ENCODE measurements around the gene CACNA2D3.
A peak's percentile ranks its signal among the peaks of the same experiment; 100 is the strongest.

CACNA2D3 gene

GRCh38 chr3:54988302-54988837 lies 866.0 kb downstream of the CACNA2D3 start:
- no peak overlapping the region for H3K9ac ChIP-seq
- H2AFZ ChIP-seq, result no peak overlapping the region
- H3K36me3 ChIP-seq (ENCODE audit: control insufficient read depth, insufficient read depth, low read length), result no peaks in the 10 kb centered on the region
- H3K4me2 ChIP-seq (ENCODE audit: low read length), result peak overlapping the region; percentile 31
- H3K4me3 ChIP-seq (ENCODE audit: low read depth, low read length), result no peak overlapping the region
- H3K4me1 ChIP-seq, result peaks cover 20% of the 10 kb centered on the region
- peak overlapping the region; percentile 8 for H3K27ac ChIP-seq
- no peak for TF ChIP-seq CTCF (IDR thresholded peaks at IDR 0.05)
- H3K9me3 ChIP-seq (ENCODE audit: control insufficient read depth, low read length), result no peaks in the 10 kb centered on the region
- no peaks in the 10 kb centered on the region for H3K79me2 ChIP-seq
- H3K27me3 ChIP-seq (ENCODE audit: control insufficient read depth, insufficient read depth, low read length), result no peaks in the 10 kb centered on the region

GRCh38 chr3:54988838-54989630 lies 866.7 kb downstream of the CACNA2D3 start:
- no peak for TF ChIP-seq CTCF (IDR thresholded peaks at IDR 0.05)
- H3K9ac ChIP-seq, result no peak overlapping the region
- no peak overlapping the region for H2AFZ ChIP-seq
- no peak overlapping the region for H3K4me3 ChIP-seq (ENCODE audit: low read depth, low read length)
- peak overlapping the region; percentile 20 for H3K27ac ChIP-seq
- no peaks in the 10 kb centered on the region for H3K9me3 ChIP-seq (ENCODE audit: control insufficient read depth, low read length)
- peak overlapping the region; percentile 31 for H3K4me2 ChIP-seq (ENCODE audit: low read length)
- H3K27me3 ChIP-seq (ENCODE audit: control insufficient read depth, insufficient read depth, low read length), result no peaks in the 10 kb centered on the region
- peaks cover 20% of the 10 kb centered on the region for H3K4me1 ChIP-seq
- H3K36me3 ChIP-seq (ENCODE audit: control insufficient read depth, insufficient read depth, low read length), result no peaks in the 10 kb centered on the region
- no peaks in the 10 kb centered on the region for H3K79me2 ChIP-seq

GRCh38 chr3:54994111-54994513 lies 871.8 kb downstream of the CACNA2D3 start:
- H3K9me3 ChIP-seq (ENCODE audit: control insufficient read depth, low read length), result no peaks in the 10 kb centered on the region
- H3K4me2 ChIP-seq (ENCODE audit: low read length), result no peak overlapping the region
- H3K4me1 ChIP-seq, result peaks cover 9% of the 10 kb centered on the region
- TF ChIP-seq CTCF (IDR thresholded peaks at IDR 0.05), result no peak
- no peak overlapping the region for H3K27ac ChIP-seq
- H3K9ac ChIP-seq, result no peak overlapping the region
- no peak overlapping the region for H2AFZ ChIP-seq
- no peaks in the 10 kb centered on the region for H3K27me3 ChIP-seq (ENCODE audit: control insufficient read depth, insufficient read depth, low read length)
- H3K36me3 ChIP-seq (ENCODE audit: control insufficient read depth, insufficient read depth, low read length), result no peaks in the 10 kb centered on the region
- no peak overlapping the region for H3K4me3 ChIP-seq (ENCODE audit: low read depth, low read length)
- no peaks in the 10 kb centered on the region for H3K79me2 ChIP-seq

- no peak overlapping the region for H3K4me3 ChIP-seq (ENCODE audit: low read depth, low read length)
- H3K36me3 ChIP-seq (ENCODE audit: control insufficient read depth, insufficient read depth, low read length), result no peaks in the 10 kb centered on the region
- H3K27me3 ChIP-seq (ENCODE audit: control insufficient read depth, insufficient read depth, low read length), result no peaks in the 10 kb centered on the region
- H3K4me1 ChIP-seq, result peaks cover 19% of the 10 kb centered on the region
- H3K4me2 ChIP-seq (ENCODE audit: low read length), result peak overlapping the region; percentile 4
- TF ChIP-seq CTCF (IDR thresholded peaks at IDR 0.05), result peak; percentile 20
- no peaks in the 10 kb centered on the region for H3K9me3 ChIP-seq (ENCODE audit: control insufficient read depth, low read length)
- H2AFZ ChIP-seq, result peak overlapping the region; percentile 13
- H3K27ac ChIP-seq, result peak overlapping the region; percentile 87
- H3K9ac ChIP-seq, result no peak overlapping the region
- H3K79me2 ChIP-seq, result no peaks in the 10 kb centered on the region
These were observed 876.8 kb downstream of the CACNA2D3 start for GRCh38 chr3:54999159-54999558.

Data from parathyroid adenoma (tissue), 2 donors.